Kidney epithelial cell (primary cell): ENCODE data around the gene ZNF746. TPM values are rescaled to one million over a fixed set of nuclear protein-coding genes. Genes with fewer than 3 reads are reported as not detected.

ENCODE experiments used
- DNase-seq: peaks from one replicate; pipeline ENCODE4 v3.0.0-alpha.2; 2010; ENCODE audit warnings: low read depth
- H3K27me3 ChIP-seq: 2 replicates; pipeline ENCODE4 v1.6.0; 2011; ENCODE audit warnings: low read length; ENCODE audit not compliant: control insufficient read depth, insufficient read depth
- H3K36me3 ChIP-seq: 2 replicates; pipeline ENCODE4 v1.5.1; 2011; ENCODE audit warnings: low read length; ENCODE audit not compliant: control insufficient read depth, insufficient read depth
- H3K4me3 ChIP-seq: 2 replicates; pipeline ENCODE4 v1.5.1; 2011; ENCODE audit warnings: low read depth, mild to moderate bottlenecking, control low read depth, low read length
- CTCF ChIP-seq: IDR thresholded peaks from 2 replicates; pipeline ENCODE4 v1.5.1; 2011; ENCODE audit warnings: mild to moderate bottlenecking, moderate library complexity, low read length, control low read depth, inconsistent platforms; ENCODE audit not compliant: insufficient read depth, poor library complexity, severe bottlenecking
- total RNA-seq: library from RNA; depleted of rRNA; stranded (reverse); fragments of >200 nt; gene quantifications from 2 replicates; pipeline ENCODE4 v1.2.3, GENCODE V29; 2015

The ZNF746 gene
- total RNA-seq, 1 donor from 2014 or later, result 24.2 TPM

- H3K27me3 ChIP-seq, result no peaks in the 10 kb centered on the region
- no peak overlapping the region for H3K4me3 ChIP-seq
- no peak for TF ChIP-seq CTCF
- no peaks in the 10 kb centered on the region for H3K36me3 ChIP-seq
- no peak for DNase-seq
These were observed 31.6 kb upstream of the ZNF746 start for GRCh38 chr7:149529136-149529718.

- TF ChIP-seq CTCF, result no peak
- Histone ChIP-seq H3K36me3 (no peaks in the 10 kb centered on the region), H3K4me3 (no peak overlapping the region), H3K27me3 (no peaks in the 10 kb centered on the region)
- no peak for DNase-seq
These were observed 29.8 kb upstream of the ZNF746 start for GRCh38 chr7:149527414-149527813.

GRCh38 chr7:149525280-149525679 lies 27.7 kb upstream of the ZNF746 start:
- H3K36me3 ChIP-seq, result no peaks in the 10 kb centered on the region
- TF ChIP-seq CTCF, result no peak
- DNase-seq, result no peak
- H3K27me3 ChIP-seq, result no peaks in the 10 kb centered on the region
- no peak overlapping the region for H3K4me3 ChIP-seq

- TF ChIP-seq CTCF, result no peak
- no peaks in the 10 kb centered on the region for H3K36me3 ChIP-seq
- no peak for DNase-seq
- no peaks in the 10 kb centered on the region for H3K27me3 ChIP-seq
- H3K4me3 ChIP-seq, result no peak overlapping the region
These were observed 26.8 kb upstream of the ZNF746 start for GRCh38 chr7:149524394-149524793.

GRCh38 chr7:149510248-149510647 lies 12.6 kb upstream of the ZNF746 start:
- TF ChIP-seq CTCF, result no peak
- no peaks in the 10 kb centered on the region for H3K27me3 ChIP-seq
- no peak for DNase-seq
- no peak overlapping the region for H3K4me3 ChIP-seq
- no peaks in the 10 kb centered on the region for H3K36me3 ChIP-seq

- no peaks in the 10 kb centered on the region for H3K36me3 ChIP-seq
- TF ChIP-seq CTCF, result no peak
- no peak overlapping the region for H3K4me3 ChIP-seq
- DNase-seq, result no peak
- H3K27me3 ChIP-seq, result no peaks in the 10 kb centered on the region
These were observed 12.2 kb upstream of the ZNF746 start for GRCh38 chr7:149509774-149510173.
